Stomach (tissue), 9 donors: Measurements from ENCODE around the gene PCDH9. TPM values are rescaled to one million over a fixed set of nuclear protein-coding genes. Genes with fewer than 3 reads are reported as not detected.
A peak's percentile ranks its signal among the peaks of the same experiment; 100 is the strongest.

Source experiments
- DNase-seq, 2 donors: peaks; one replicate each; pipeline versions ENCODE4 v3.0.0 to v3.0.0-alpha.2; 2013 to 2019
- H3K27ac ChIP-seq, 5 donors: fragments of 200-600 bp in 4 of 5; sonication (generic) in 4 of 5; one replicate each; pipeline ENCODE4 v1.5.1; 2013 to 2019; ENCODE audit warnings: mild to moderate bottlenecking in 1 of 5, moderate library complexity in 1 of 5
- H3K27me3 ChIP-seq, 3 donors: fragments of 200-600 bp; sonication (generic); one replicate each; pipeline ENCODE4 v1.5.1; 2017 to 2019; ENCODE audit warnings: mixed run types in 1 of 3
- H3K36me3 ChIP-seq, 4 donors: fragments of 200-600 bp; sonication (generic); 1 replicate in 3 of 4; 2 replicates in 1 of 4; pipeline ENCODE4 v1.5.1; 2016 to 2019
- H3K4me1 ChIP-seq, 4 donors: fragments of 200-600 bp; sonication (generic); one replicate each; pipeline ENCODE4 v1.5.1; 2016 to 2019
- H3K4me3 ChIP-seq, 4 donors: fragments of 200-600 bp; sonication (generic) in 3 of 4; one replicate each; pipeline ENCODE4 v1.5.1; 2016 to 2019; ENCODE audit warnings: mild to moderate bottlenecking in 1 of 4
- H3K9me3 ChIP-seq, 4 donors: fragments of 200-600 bp; sonication (generic); one replicate each; pipeline ENCODE4 v1.5.1; 2016 to 2019
- EP300 ChIP-seq: sonication (generic); formaldehyde crosslinking; IDR thresholded peaks from one replicate; pipeline ENCODE4 v1.6.1; 2017; ENCODE audit warnings: antibody characterized with exemption
- POLR2A ChIP-seq, 4 donors: fragments of 450-650 bp; IDR thresholded peaks; one replicate each; pipeline ENCODE4 v1.6.1; 2016; ENCODE audit warnings: antibody characterized with exemption in 4 of 4, control low read depth in 2 of 4, mild to moderate bottlenecking in 1 of 4, moderate library complexity in 1 of 4
- POLR2AphosphoS5 ChIP-seq, 3 donors: sonication (generic); formaldehyde crosslinking; IDR thresholded peaks; one replicate each; pipeline ENCODE4 v1.6.1; 2016; ENCODE audit warnings: antibody characterized with exemption in 3 of 3
- WGBS, 5 donors: extraction: QIAGEN DNeasy Blood & Tissue Kit in 3 of 5; methylation state at CpG; one replicate each; pipeline versions ENCODE4 v1.1.5 to v1.1.7; 2013 to 2018; 5-methylcytosine and 5-hydroxymethylcytosine counted together
- intact Hi-C: fragments of 100-400 bp; cut with DNase I; formaldehyde crosslinking; loops from one replicate; pipeline ENCODE4 v1.15.1; 2023; ENCODE audit warnings: low total_unique reads
- polyA plus RNA-seq, 3 donors: library from polyadenylated mRNA; stranded (reverse); fragments of 200-250 nt; gene quantifications; one replicate each; pipeline ENCODE4 v1.2.3, GENCODE V29; 2013
- total RNA-seq, 5 donors: library from RNA; depleted of rRNA; stranded (reverse); fragments of >200 nt; gene quantifications; one replicate each; pipeline versions ENCODE4 v1.1.0 to v1.2.3, GENCODE V29; 2014 to 2016
- TF ChIP-seq, protein P1 (sequence below), 7 experiments: fragments of 450-650 bp in 4 of 7; fragments of 200-600 bp in 3 of 7; sonication (generic) in 3 of 7; IDR thresholded peaks; one replicate each; pipeline ENCODE4 v1.5.1; 2016 to 2019; ENCODE audit warnings: antibody characterized with exemption in 7 of 7, control low read depth in 2 of 7, mild to moderate bottlenecking in 1 of 7
- donor health status: healthy with polysubstance abuse.
- donor health status: Bipolar disorder and iron deficiency.
- donor health status: healthy.

The PCDH9 gene
- total and polyA plus RNA-seq, 8 donors = 0.40 to 36.2 (median 3.7) TPM

DNA sequence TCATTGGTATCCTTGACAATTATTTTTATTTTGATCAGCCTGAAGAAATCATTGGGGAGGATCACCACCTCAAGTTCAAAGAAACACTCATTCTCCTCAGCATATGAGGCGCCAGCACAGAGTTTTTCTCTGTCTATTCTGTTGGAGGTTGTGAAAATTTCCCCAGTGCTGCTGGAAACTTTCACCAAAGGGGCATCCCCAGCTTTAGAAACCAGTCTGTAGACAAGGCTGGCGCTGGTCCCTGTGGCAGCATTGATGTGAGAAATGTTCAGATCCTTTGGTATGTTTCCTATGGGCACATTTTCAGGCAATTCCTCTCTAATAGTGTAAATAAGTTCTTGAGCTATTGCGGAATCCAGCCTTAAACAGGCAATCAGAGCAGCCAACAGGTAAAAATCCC, 2.1 kb downstream of the PCDH9 start:
- 54 to 85% (median 76%) methylated on average over 3 of the region's 3 CpGs for WGBS, 5 donors
- peaks cover 0 to 6% (median 0%) of the 10 kb centered on the region in 3 donors for H3K27me3 ChIP-seq
- H3K36me3 ChIP-seq = peaks cover 0 to 3% (median 0%) of the 10 kb centered on the region in 4 donors
- peak overlapping the region in 3 of 4 donors; percentile 86 to 94 (median 87) for H3K4me3 ChIP-seq
- no peak for DNase-seq
- intact Hi-C loops = no loop called here
- H3K9me3 ChIP-seq = no peaks in the 10 kb centered on the region
- peaks cover 0 to 55% (median 32%) of the 10 kb centered on the region in 4 donors for H3K4me1 ChIP-seq
- H3K27ac ChIP-seq = no peak overlapping the region
- TF ChIP-seq POLR2A (IDR thresholded peaks at IDR 0.05) (no peak), EP300 (no peak), POLR2AphosphoS5 (IDR thresholded peaks at IDR 0.05) (no peak)
- TF ChIP-seq, protein P1, sequence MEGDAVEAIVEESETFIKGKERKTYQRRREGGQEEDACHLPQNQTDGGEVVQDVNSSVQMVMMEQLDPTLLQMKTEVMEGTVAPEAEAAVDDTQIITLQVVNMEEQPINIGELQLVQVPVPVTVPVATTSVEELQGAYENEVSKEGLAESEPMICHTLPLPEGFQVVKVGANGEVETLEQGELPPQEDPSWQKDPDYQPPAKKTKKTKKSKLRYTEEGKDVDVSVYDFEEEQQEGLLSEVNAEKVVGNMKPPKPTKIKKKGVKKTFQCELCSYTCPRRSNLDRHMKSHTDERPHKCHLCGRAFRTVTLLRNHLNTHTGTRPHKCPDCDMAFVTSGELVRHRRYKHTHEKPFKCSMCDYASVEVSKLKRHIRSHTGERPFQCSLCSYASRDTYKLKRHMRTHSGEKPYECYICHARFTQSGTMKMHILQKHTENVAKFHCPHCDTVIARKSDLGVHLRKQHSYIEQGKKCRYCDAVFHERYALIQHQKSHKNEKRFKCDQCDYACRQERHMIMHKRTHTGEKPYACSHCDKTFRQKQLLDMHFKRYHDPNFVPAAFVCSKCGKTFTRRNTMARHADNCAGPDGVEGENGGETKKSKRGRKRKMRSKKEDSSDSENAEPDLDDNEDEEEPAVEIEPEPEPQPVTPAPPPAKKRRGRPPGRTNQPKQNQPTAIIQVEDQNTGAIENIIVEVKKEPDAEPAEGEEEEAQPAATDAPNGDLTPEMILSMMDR (IDR thresholded peaks at IDR 0.05) = no peak

DNA sequence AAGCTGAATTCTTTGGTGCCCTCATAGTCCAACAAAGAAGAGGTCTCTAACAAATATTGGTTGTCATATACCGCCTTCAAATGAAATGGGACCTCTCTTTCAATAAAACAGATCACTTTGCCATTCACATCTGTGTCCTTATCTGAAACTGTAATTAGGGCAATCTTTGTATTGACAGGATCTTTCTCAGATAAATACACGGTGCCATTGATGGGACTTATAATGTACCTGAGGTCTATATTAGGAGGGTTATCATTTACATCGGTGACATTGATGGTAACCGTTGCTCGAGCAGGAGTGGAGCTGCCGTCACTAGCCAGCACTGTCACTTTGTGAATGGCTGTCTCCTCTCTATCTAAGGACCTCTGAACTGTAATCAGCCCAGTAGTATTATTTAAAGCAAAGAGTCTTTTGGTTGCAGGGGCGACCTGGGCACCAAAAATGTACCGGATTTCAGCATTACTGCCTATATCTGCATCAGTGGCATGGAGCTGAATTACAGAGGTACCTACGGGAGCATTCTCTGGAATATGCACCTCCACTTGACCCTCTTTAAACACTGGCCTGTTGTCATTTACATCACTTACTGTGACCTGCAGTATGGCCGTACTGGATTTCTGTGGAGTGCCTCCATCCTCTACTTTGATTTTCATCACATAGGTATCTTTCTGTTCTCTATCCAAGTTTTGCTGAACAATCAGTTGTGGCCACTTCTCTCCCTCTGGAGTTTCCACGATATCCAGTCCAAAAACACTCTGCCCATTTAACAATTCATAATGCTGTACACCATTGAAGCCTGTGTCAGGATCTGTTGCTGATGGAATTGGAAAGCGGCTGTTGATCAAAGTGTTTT, 2.8 kb downstream of the PCDH9 start:
- no peak for DNase-seq
- Histone ChIP-seq H3K27me3 (peaks cover 0 to 6% (median 0%) of the 10 kb centered on the region in 3 donors), H3K36me3 (peaks cover 0 to 3% (median 0%) of the 10 kb centered on the region in 4 donors), H3K27ac (no peak overlapping the region), H3K4me1 (peaks cover 0 to 56% (median 32%) of the 10 kb centered on the region in 4 donors), H3K9me3 (no peaks in the 10 kb centered on the region), H3K4me3 (peak overlapping the region in 2 of 4 donors; percentile 86 to 87)
- intact Hi-C loops = no loop called here
- WGBS, 5 donors = 78 to 87% (median 85%) methylated on average over 10 to 12 of the region's 12 CpGs
- TF ChIP-seq POLR2A (IDR thresholded peaks at IDR 0.05) (no peak), EP300 (no peak), POLR2AphosphoS5 (IDR thresholded peaks at IDR 0.05) (no peak)
- TF ChIP-seq, protein P1 (IDR thresholded peaks at IDR 0.05) = no peak

DNA sequence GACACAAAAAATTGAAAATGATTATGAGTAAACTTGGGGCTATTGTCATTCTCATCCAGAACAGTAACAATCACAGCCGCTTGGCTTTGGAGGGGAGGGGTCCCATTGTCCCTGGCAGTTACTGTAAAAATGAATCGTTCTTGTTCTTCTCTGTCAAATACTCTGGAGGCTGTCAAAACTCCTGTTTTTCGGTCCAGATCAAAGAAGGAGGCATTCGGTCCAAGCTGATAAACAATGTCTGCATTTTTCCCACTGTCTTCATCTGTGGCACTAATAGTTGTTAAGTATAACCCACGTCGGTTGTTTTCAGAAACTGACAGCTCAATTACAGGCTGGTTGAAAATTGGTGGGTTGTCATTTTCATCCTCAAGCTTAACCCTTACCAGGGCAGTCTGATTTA, 3.4 kb downstream of the PCDH9 start:
- H3K4me3 ChIP-seq = peak overlapping the region in 1 of 4 donors; percentile 5
- peaks cover 0 to 55% (median 32%) of the 10 kb centered on the region in 4 donors for H3K4me1 ChIP-seq
- peaks cover 0 to 3% (median 0%) of the 10 kb centered on the region in 4 donors for H3K36me3 ChIP-seq
- no peak for DNase-seq
- intact Hi-C loops = no loop called here
- WGBS, 5 donors = 50 to 84% (median 77%) methylated on average over 6 of the region's 6 CpGs
- H3K27me3 ChIP-seq = peaks cover 0 to 6% (median 0%) of the 10 kb centered on the region in 3 donors
- H3K9me3 ChIP-seq = no peaks in the 10 kb centered on the region
- no peak overlapping the region for H3K27ac ChIP-seq
- TF ChIP-seq, protein P1 (IDR thresholded peaks at IDR 0.05) = no peak
- TF ChIP-seq EP300 = no peak

DNA sequence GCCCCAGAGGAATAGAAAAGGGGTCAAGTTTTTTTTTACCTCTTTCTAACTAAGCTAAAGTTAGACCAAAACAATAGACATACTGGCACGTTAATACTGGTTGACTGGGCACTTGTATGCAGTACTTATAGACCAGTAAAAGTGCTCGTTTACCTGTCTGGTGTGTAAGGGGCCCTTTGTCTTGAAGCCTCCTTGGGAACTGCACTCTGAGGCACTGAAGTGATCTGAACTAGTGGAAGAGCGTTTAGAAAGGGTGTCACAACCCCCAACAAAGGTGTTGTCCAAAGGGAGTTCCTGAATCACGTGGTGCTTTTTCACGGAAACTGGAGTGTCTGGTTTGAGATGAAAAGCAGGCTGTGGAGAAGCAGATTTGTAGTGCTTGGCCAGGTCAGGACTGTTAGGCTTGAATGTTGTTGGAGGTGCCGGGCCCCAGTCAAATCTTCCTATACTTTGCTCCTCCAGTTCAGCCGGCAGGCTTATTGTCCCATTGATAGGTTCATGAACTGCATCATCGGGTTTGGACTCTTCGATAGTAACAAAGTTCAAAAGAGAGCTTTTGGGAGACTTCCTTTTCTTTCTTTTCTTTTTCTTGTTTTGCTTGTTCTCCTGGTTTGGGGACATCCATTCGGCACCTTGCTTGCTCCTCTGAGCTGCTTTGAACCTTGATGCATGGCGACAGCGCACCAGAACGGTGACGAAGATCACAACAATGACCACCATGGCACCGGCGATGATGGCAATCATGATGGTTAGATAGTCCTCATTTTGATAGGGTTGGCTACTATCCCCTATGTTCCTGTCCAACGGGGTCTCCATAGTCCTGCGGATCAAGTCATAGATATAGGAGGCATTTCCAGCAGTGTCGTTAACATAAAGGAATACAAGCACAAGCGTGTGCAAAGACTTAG, 4.6 kb downstream of the PCDH9 start:
- intact Hi-C loops = no loop called here
- Histone ChIP-seq H3K4me3 (peak overlapping the region in 1 of 4 donors; percentile 0), H3K9me3 (no peaks in the 10 kb centered on the region), H3K4me1 (peaks cover 0 to 53% (median 31%) of the 10 kb centered on the region in 4 donors), H3K27ac (peak overlapping the region in 1 of 5 donors; percentile 8), H3K36me3 (peaks cover 0 to 3% (median 0%) of the 10 kb centered on the region in 4 donors), H3K27me3 (peaks cover 0 to 5% (median 0%) of the 10 kb centered on the region in 3 donors)
- peak in 1 of 2 donors; percentile 19 for DNase-seq
- TF ChIP-seq, protein P1 (IDR thresholded peaks at IDR 0.05) = no peak
- no peak for TF ChIP-seq POLR2A (IDR thresholded peaks at IDR 0.05)
- TF ChIP-seq POLR2AphosphoS5 (IDR thresholded peaks at IDR 0.05) = no peak
- WGBS, 5 donors = 71 to 77% (median 77%) methylated on average over 20 of the region's 20 CpGs
